HK-2 (cell line): ENCODE data around the gene ZSWIM4.

Experiments
- DNase-seq: peaks from one replicate; pipeline ENCODE4 v3.0.0-alpha.2; 2018; ENCODE audit not compliant: unreplicated experiment

The ZSWIM4 gene

GRCh38 chr19:13835791-13836723 lies 40.8 kb downstream of the ZSWIM4 start:
- no peak for DNase-seq

- no peak for DNase-seq
These were observed 43.3 kb downstream of the ZSWIM4 start for GRCh38 chr19:13838435-13839129.

- DNase-seq = peak; percentile 49
These were observed 44.1 kb downstream of the ZSWIM4 start for GRCh38 chr19:13839130-13839937.

- DNase-seq = no peak
These were observed 44.7 kb downstream of the ZSWIM4 start for GRCh38 chr19:13839938-13840304.

GRCh38 chr19:13840305-13841085 lies 45.3 kb downstream of the ZSWIM4 start:
- peak; percentile 74 for DNase-seq

- peak; percentile 52 for DNase-seq
These were observed 46.1 kb downstream of the ZSWIM4 start for GRCh38 chr19:13841086-13841961.

- DNase-seq = no peak
These were observed 46.7 kb downstream of the ZSWIM4 start for GRCh38 chr19:13841962-13842290.

- DNase-seq = peak; percentile 84
These were observed 47.3 kb downstream of the ZSWIM4 start for GRCh38 chr19:13842291-13843103.

- DNase-seq = peak; percentile 80
These were observed 48.1 kb downstream of the ZSWIM4 start for GRCh38 chr19:13843104-13843921.

GRCh38 chr19:13844130-13844631 lies 48.9 kb downstream of the ZSWIM4 start:
- DNase-seq = no peak

- peak; percentile 94 for DNase-seq
These were observed 51.5 kb downstream of the ZSWIM4 start for GRCh38 chr19:13846557-13847406.

- DNase-seq = peak; percentile 91
These were observed 52.4 kb downstream of the ZSWIM4 start for GRCh38 chr19:13847407-13848339.

GRCh38 chr19:13848340-13848677 lies 53.1 kb downstream of the ZSWIM4 start:
- no peak for DNase-seq

GRCh38 chr19:13848798-13849676 lies 53.8 kb downstream of the ZSWIM4 start:
- DNase-seq = no peak
